Activated T-cell treated with anti-CD3 and anti-CD28 coated beads, Interleukin-2, amount 50 U/mL, for 24 hours (primary cell): ENCODE measurements around the gene TRIM63.
A peak's percentile ranks its signal among the peaks of the same experiment; 100 is the strongest.

Source experiments
- DNase-seq: peaks from one replicate; pipeline ENCODE4 v3.0.0-alpha.2; 2020
- H3K27ac Mint-ChIP-seq: 2 replicates; pipeline ENCODE4 v1.8.0; 2020; ENCODE audit warnings: mild to moderate bottlenecking, mixed read lengths
- H3K27me3 Mint-ChIP-seq: 2 replicates; pipeline ENCODE4 v1.8.0; 2020; ENCODE audit warnings: mixed read lengths
- H3K36me3 Mint-ChIP-seq: 2 replicates; pipeline ENCODE4 v1.8.0; 2020; ENCODE audit warnings: low read depth, mixed read lengths
- H3K4me1 Mint-ChIP-seq: 2 replicates; pipeline ENCODE4 v1.8.0; 2020; ENCODE audit warnings: low read depth, mixed read lengths
- H3K4me3 Mint-ChIP-seq: 2 replicates; pipeline ENCODE4 v1.8.0; 2020; ENCODE audit warnings: mild to moderate bottlenecking, moderate library complexity, mixed read lengths
- H3K9me3 Mint-ChIP-seq: 2 replicates; pipeline ENCODE4 v1.8.0; 2020; ENCODE audit warnings: mixed read lengths

TRIM63 gene

GRCh38 chr1:26055041-26055440 lies 12.4 kb downstream of the TRIM63 start:
- Mint-ChIP-seq H3K27me3 (peaks cover 49% of the 10 kb centered on the region), H3K27ac (no peak overlapping the region)

GRCh38 chr1:26053718-26054560 lies 13.5 kb downstream of the TRIM63 start:
- Mint-ChIP-seq H3K27me3 (peaks cover 54% of the 10 kb centered on the region), H3K27ac (no peak overlapping the region)

More at GRCh38 chr1:26055041-26055440, 12.4 kb downstream of the TRIM63 start:
- Mint-ChIP-seq H3K9me3 (no peaks in the 10 kb centered on the region), H3K36me3 (no peaks in the 10 kb centered on the region), H3K4me3 (no peak overlapping the region), H3K4me1 (no peaks in the 10 kb centered on the region)
- no peak for DNase-seq

DNA sequence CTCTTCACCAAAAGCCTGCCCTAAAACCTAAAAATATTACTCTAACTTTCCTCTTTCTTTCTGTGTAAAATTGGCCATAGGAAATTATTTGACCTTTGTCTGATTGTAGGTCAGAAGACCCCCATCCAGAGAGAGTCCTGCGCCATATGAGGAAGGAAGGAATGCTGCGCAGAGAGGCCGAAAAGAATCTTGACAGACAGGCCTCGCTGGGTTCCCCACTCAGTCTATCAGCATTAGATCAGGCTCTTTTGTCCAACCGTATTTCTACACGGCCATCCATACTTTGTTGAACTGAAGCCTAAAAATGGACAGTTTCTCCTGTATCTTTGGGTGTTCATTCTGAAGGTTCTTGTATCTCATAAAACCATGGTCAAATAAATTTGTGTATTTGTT lies 17.2 kb downstream of the TRIM63 start:
- Mint-ChIP-seq H3K4me3 (no peak overlapping the region), H3K27ac (no peak overlapping the region), H3K4me1 (peaks cover 3% of the 10 kb centered on the region), H3K9me3 (no peaks in the 10 kb centered on the region), H3K36me3 (no peaks in the 10 kb centered on the region), H3K27me3 (peaks cover 69% of the 10 kb centered on the region)
- DNase-seq = no peak

More at GRCh38 chr1:26053718-26054560, 13.5 kb downstream of the TRIM63 start:
- H3K36me3 Mint-ChIP-seq = no peaks in the 10 kb centered on the region
- H3K4me3 Mint-ChIP-seq = no peak overlapping the region
- H3K4me1 Mint-ChIP-seq = no peaks in the 10 kb centered on the region
- no peak for DNase-seq
- H3K9me3 Mint-ChIP-seq = no peaks in the 10 kb centered on the region

DNA sequence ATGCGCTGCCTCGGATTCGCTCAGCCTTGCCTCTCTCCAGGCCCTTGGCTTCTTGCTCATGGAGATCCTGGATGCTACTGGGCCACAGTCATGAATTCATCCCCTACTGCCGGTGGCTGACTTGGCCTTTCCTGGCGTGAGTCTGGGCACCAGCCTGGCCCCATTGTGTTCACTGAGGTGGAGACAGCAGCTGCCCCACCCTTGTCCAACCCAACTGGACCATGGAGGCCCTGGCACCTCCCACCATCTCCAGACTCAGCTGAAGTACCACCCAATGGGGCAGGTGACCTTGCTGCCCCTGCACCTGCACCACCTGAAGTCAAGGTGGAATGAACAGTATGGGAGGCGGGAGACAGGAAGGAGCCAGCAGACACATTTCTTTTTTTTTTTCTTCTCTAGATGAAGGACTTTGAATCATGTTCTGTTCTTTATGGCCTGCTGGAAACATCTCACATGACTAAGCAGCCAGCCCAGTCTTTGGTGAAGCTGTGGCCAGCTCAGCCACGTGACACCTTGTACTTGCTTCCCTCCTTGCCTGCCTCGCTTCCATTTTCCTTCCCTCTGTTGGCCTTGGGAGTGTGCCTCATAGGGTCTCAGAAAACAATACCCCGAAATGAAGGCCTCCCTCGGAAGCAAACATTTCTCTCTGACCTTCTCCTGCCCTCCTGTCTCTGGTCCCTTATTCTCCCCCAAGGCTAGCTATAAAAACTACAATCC lies 17.7 kb downstream of the TRIM63 start:
- no peak for DNase-seq

DNA sequence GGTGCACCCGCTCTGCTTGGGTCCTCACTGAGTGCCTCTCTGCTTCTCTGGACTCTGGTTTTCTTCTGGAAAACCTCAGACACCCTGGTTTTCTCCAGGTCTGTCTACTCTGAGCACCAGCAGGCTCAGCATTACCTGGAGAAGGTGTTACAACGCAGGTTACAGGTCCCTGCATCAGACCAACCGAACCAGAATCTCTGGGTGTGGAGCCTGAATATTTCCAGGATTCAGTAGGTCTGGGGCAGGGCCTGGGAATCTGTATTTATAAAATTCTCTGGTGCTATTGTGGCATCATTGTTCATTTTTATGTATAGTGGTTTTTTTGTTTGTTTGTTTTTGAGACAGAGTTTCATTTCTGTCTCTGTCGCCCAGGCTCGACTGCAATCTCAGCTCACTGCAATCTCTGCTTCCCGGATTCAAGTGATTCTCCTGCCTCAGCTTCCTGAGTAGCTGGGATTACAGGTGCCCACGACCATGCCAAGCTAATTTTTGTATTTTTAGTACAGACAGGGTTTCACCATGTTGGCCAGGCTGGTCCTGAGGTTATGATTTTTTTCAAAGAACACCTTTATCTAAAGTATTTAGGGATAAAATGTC lies 20.1 kb downstream of the TRIM63 start:
- H3K4me1 Mint-ChIP-seq = peaks cover 5% of the 10 kb centered on the region
- H3K4me3 Mint-ChIP-seq = no peak overlapping the region
- no peaks in the 10 kb centered on the region for H3K9me3 Mint-ChIP-seq
- H3K27me3 Mint-ChIP-seq = peaks cover 76% of the 10 kb centered on the region
- no peak overlapping the region for H3K27ac Mint-ChIP-seq
- no peak for DNase-seq
- H3K36me3 Mint-ChIP-seq = no peaks in the 10 kb centered on the region

More for the DNA sequence above, 17.7 kb downstream of the TRIM63 start:
- Mint-ChIP-seq H3K27ac (no peak overlapping the region), H3K9me3 (no peaks in the 10 kb centered on the region), H3K4me1 (peaks cover 5% of the 10 kb centered on the region), H3K27me3 (peaks cover 71% of the 10 kb centered on the region), H3K4me3 (no peak overlapping the region), H3K36me3 (no peaks in the 10 kb centered on the region)

GRCh38 chr1:26046246-26047095 lies 21.0 kb downstream of the TRIM63 start:
- Mint-ChIP-seq H3K36me3 (no peaks in the 10 kb centered on the region), H3K27me3 (peaks cover 72% of the 10 kb centered on the region), H3K4me1 (peaks cover 5% of the 10 kb centered on the region), H3K4me3 (no peak overlapping the region), H3K9me3 (no peaks in the 10 kb centered on the region), H3K27ac (no peak overlapping the region)
- DNase-seq = peak; percentile 29

- peak; percentile 30 for DNase-seq
- Mint-ChIP-seq H3K27ac (no peak within 1 kb of the TSS), H3K9me3 (no peaks in the 10 kb centered on the region), H3K4me1 (peaks cover 5% of the 10 kb centered on the region), H3K4me3 (no peak within 1 kb of the TSS), H3K27me3 (peaks cover 65% of the 10 kb centered on the region), H3K36me3 (no peaks in the 10 kb centered on the region)
Observed at GRCh38 chr1:26045722-26046245, 21.6 kb downstream of the TRIM63 start, which contains the start of gene SLC30A2. Gene SLC30A2, minus strand, starts transcription at chr1:26046118. Its CDS starts 222 bp downstream, at chr1:26045896.

DNA sequence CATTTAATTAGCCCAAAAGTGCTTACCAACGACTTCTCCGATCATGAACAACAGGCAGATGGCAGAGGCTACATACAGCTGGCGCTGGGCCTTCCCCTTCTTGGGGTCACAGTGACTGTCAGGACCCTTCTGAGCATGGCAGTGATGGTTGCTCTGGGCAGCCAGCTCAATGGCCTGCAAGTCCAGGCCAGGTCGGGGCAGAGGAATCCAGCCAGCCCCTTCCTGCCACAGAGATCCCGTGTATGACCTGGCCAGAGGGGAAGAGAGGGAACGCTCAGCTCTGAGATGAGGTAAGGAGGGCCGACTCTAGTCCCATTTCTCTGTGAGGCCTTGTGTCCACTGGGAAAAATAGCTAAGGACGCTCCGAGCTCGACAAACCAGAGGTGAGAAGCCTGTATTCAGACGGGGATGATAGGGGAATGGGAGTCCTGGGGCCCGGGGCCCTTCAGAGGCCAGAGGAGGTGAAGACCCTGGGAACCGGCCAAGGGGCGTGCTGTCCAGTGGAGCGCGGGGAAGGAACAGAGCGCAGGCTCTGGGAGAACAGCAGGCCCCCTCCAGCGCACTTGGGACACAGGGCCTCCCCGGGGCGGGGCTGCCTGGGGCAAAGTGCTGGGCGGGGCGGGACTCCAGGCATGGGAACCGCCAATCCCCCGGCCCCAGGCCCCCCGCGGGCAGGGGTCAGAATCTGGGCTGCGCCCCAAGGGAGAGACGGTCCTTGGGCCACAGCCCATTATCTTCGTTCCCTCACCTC lies 22.3 kb downstream of the TRIM63 start:
- peaks cover 5% of the 10 kb centered on the region for H3K4me1 Mint-ChIP-seq
- peaks cover 62% of the 10 kb centered on the region for H3K27me3 Mint-ChIP-seq
- no peaks in the 10 kb centered on the region for H3K9me3 Mint-ChIP-seq
- no peaks in the 10 kb centered on the region for H3K36me3 Mint-ChIP-seq
- H3K27ac Mint-ChIP-seq = no peak overlapping the region
- peak; percentile 24 for DNase-seq
- H3K4me3 Mint-ChIP-seq = no peak overlapping the region

- peaks cover 55% of the 10 kb centered on the region for H3K27me3 Mint-ChIP-seq
Observed at GRCh38 chr1:26044414-26044813, 23.0 kb downstream of the TRIM63 start.

GRCh38 chr1:26043765-26044164 lies 23.7 kb downstream of the TRIM63 start:
- Mint-ChIP-seq H3K4me1 (peaks cover 5% of the 10 kb centered on the region), H3K27me3 (peaks cover 48% of the 10 kb centered on the region), H3K27ac (no peak overlapping the region), H3K4me3 (no peak overlapping the region), H3K36me3 (no peaks in the 10 kb centered on the region), H3K9me3 (no peaks in the 10 kb centered on the region)
- no peak for DNase-seq

More at GRCh38 chr1:26044414-26044813, 23.0 kb downstream of the TRIM63 start:
- peak; percentile 15 for DNase-seq
- H3K9me3 Mint-ChIP-seq = no peaks in the 10 kb centered on the region
- H3K36me3 Mint-ChIP-seq = no peaks in the 10 kb centered on the region
- no peak overlapping the region for H3K27ac Mint-ChIP-seq
- no peak overlapping the region for H3K4me3 Mint-ChIP-seq
- peaks cover 5% of the 10 kb centered on the region for H3K4me1 Mint-ChIP-seq

DNA sequence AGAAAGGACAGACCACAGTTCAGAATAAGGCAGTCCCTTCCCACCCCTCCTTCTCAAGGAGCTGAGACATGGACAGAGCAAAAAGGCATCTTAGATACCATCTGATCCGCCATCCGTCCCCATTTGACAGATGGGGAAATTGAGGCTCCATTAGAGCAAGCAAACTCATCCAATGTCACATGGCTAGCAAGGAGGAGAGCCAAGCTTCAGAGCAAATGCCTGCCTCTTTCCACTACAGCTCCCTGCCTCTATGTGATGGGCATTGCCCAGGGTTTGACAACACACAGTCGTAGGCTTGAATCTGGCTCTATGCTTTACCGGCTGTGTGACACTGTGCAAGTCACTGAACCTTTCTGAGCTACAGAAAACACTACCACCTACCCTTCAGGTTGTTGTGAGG lies 25.5 kb downstream of the TRIM63 start:
- Mint-ChIP-seq H3K4me3 (no peak overlapping the region), H3K4me1 (peaks cover 5% of the 10 kb centered on the region), H3K9me3 (no peaks in the 10 kb centered on the region), H3K36me3 (no peaks in the 10 kb centered on the region), H3K27ac (no peak overlapping the region), H3K27me3 (peaks cover 32% of the 10 kb centered on the region)
- no peak for DNase-seq

- Mint-ChIP-seq H3K4me1 (peaks cover 8% of the 10 kb centered on the region), H3K27me3 (peaks cover 26% of the 10 kb centered on the region), H3K9me3 (no peaks in the 10 kb centered on the region), H3K27ac (no peak overlapping the region), H3K4me3 (no peak overlapping the region), H3K36me3 (no peaks in the 10 kb centered on the region)
- no peak for DNase-seq
Observed at GRCh38 chr1:26041401-26041800, 26.0 kb downstream of the TRIM63 start.

DNA sequence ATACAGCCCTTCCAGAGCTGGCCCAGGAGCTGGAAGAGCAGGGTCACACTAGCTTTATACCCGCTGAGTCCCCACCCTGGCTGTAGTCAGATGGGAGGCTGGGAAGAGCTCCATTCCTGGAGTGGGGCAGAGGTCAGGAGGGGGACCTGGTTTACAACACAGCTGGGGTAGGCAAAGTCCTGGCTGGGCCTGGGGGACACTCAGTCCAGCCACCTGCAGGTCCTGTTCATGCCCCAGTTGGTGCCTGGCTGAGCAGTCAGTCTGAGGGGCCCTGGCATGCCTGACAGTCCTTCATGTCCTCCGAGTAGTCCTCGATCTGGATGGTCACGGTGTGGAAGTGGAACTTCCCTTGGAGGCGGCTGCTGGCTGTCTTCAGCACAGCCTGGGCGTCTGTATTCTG lies 28.5 kb downstream of the TRIM63 start:
- DNase-seq = no peak
- no peaks in the 10 kb centered on the region for H3K9me3 Mint-ChIP-seq
- no peak overlapping the region for H3K27ac Mint-ChIP-seq
- H3K36me3 Mint-ChIP-seq = peaks cover 3% of the 10 kb centered on the region
- peaks cover 23% of the 10 kb centered on the region for H3K4me1 Mint-ChIP-seq
- H3K4me3 Mint-ChIP-seq = no peak overlapping the region
- H3K27me3 Mint-ChIP-seq = peaks cover 19% of the 10 kb centered on the region
